HepG2 (cell line): ENCODE results near the gene MYLK3. TPM values are rescaled to one million over a fixed set of nuclear protein-coding genes. Genes with fewer than 3 reads are reported as not detected.

Experiments used
- ATAC-seq: fragments of 200-7000 bp; cut with Tn5 transposase; 3 replicates; pipeline ENCODE4 v1.9.1; 2020; ENCODE audit warnings: mild to moderate bottlenecking, moderate library complexity
- BruUV-seq: library from RNA; stranded (reverse); fragments of 400-500 nt; replicated peaks from 2 replicates; lab custom pipeline; 2021; lab: Mats Ljungman, UMichigan
- CTCF ChIA-PET: fragments of 300-600 bp; formaldehyde crosslinking; extraction: SDS; loops from one replicate; lab custom pipeline; 2021; ENCODE audit warnings: low total read pairs, inconsistent platforms, low intra/inter-chr PET ratio; lab: Yijun Ruan, JAX
- POLR2A ChIA-PET: fragments of 350-600 bp; sonication (Branson Sonifier 250); formaldehyde crosslinking; loops from one replicate; lab custom pipeline; 2020; ENCODE audit warnings: antibody characterized with exemption, inconsistent platforms; lab: Yijun Ruan, JAX
- DNase-seq: peaks from one replicate; pipeline ENCODE4 v3.0.0-alpha.2; 2015; ENCODE audit warnings: low spot score
- FAIRE-seq: peaks from 3 replicates; lab custom pipeline; 2011; peaks lifted over from hg19 to GRCh38; lab: Jason Lieb, UNC
- H2AFZ ChIP-seq: one replicate; pipeline ENCODE4 v1.6.1; 2011; ENCODE audit warnings: low read length, inconsistent platforms
- H3K27ac ChIP-seq: fragments of 300-600 bp; 3 replicates; pipeline ENCODE4 v1.8.0; 2011; ENCODE audit warnings: mixed run types, mild to moderate bottlenecking, mixed read lengths, low read length, inconsistent platforms; ENCODE audit not compliant: insufficient read depth; ENCODE audit errors: extremely low read length
- H3K27me3 ChIP-seq, 2 experiments: fragments of 200-600 bp in 1 of 2; 2 replicates in 1 of 2; 3 replicates in 1 of 2; pipeline versions ENCODE4 v1.6.0 to v1.8.0; 2011; ENCODE audit warnings: low read length in 2 of 2, mild to moderate bottlenecking in 2 of 2, moderate library complexity in 2 of 2, inconsistent platforms in 1 of 2; ENCODE audit not compliant: insufficient read depth in 2 of 2, control insufficient read depth in 1 of 2
- H3K36me3 ChIP-seq, 2 experiments: fragments of 200-600 bp in 1 of 2; replicated peaks in 1 of 2; 2 replicates in 1 of 2; 3 replicates in 1 of 2; pipeline versions ENCODE4 v1.5.1 to v1.8.0; 2011; ENCODE audit warnings: low read length in 2 of 2, inconsistent platforms in 1 of 2; ENCODE audit not compliant: insufficient read depth in 2 of 2, control insufficient read depth in 1 of 2
- H3K4me1 ChIP-seq: 2 replicates; pipeline ENCODE4 v1.5.1; 2012; ENCODE audit warnings: low read length, inconsistent platforms; ENCODE audit not compliant: insufficient read depth
- H3K4me2 ChIP-seq: 2 replicates; pipeline ENCODE4 v1.6.0; 2011; ENCODE audit warnings: low read depth, low read length, inconsistent platforms
- H3K4me3 ChIP-seq, 3 experiments: fragments of 200-600 bp in 1 of 3; sonication (generic), shearing (Covaris generic) in 1 of 3; replicated peaks in 1 of 3; 2 replicates each; pipeline ENCODE4 v1.5.1; 2011 to 2016; ENCODE audit warnings: low read length in 3 of 3, inconsistent platforms in 2 of 3, low read depth in 2 of 3, mild to moderate bottlenecking in 2 of 3, control low read depth in 1 of 3, mixed read lengths in 1 of 3; ENCODE audit not compliant: insufficient read depth in 1 of 3
- H3K79me2 ChIP-seq: one replicate; pipeline ENCODE4 v1.6.1; 2011; ENCODE audit warnings: low read length, inconsistent platforms; ENCODE audit not compliant: insufficient read depth
- H3K9ac ChIP-seq: 2 replicates; pipeline ENCODE4 v1.6.0; 2011; ENCODE audit warnings: mild to moderate bottlenecking, low read depth, low read length, inconsistent platforms; ENCODE audit not compliant: insufficient read depth
- H3K9me3 ChIP-seq: 2 replicates; pipeline ENCODE4 v1.5.1; 2012; ENCODE audit warnings: mild to moderate bottlenecking, low read length
- H4K20me1 ChIP-seq: 2 replicates; pipeline ENCODE4 v1.6.0; 2011; ENCODE audit warnings: inconsistent platforms, mild to moderate bottlenecking, low read length, moderate library complexity; ENCODE audit not compliant: insufficient read depth
- FOXM1 ChIP-seq: sonication (generic); formaldehyde crosslinking; IDR thresholded peaks from 2 replicates; pipeline ENCODE4 v1.5.0; 2020; ENCODE audit warnings: missing genetic modification reagents
- MBD4 ChIP-seq: IDR thresholded peaks from 2 replicates; pipeline ENCODE4 v1.6.1; 2012; ENCODE audit warnings: low read length, inconsistent platforms, borderline replicate concordance
- MED8 ChIP-seq: sonication (generic); formaldehyde crosslinking; IDR thresholded peaks from 2 replicates; pipeline ENCODE4 v1.8.1; 2023; ENCODE audit warnings: mild to moderate bottlenecking, missing genetic modification reagents; ENCODE audit not compliant: insufficient replicate concordance
- SMARCC2 ChIP-seq: fragments of 450-650 bp; IDR thresholded peaks from 2 replicates; pipeline ENCODE4 v1.6.1; 2017; ENCODE audit warnings: antibody characterized with exemption, mild to moderate bottlenecking
- SNAI1 ChIP-seq: sonication (generic); formaldehyde crosslinking; IDR thresholded peaks from 2 replicates; pipeline ENCODE4 v1.5.0; 2020; ENCODE audit warnings: mild to moderate bottlenecking, missing genetic modification reagents, borderline replicate concordance
- ZFP37 ChIP-seq: sonication (generic); formaldehyde crosslinking; IDR thresholded peaks from 2 replicates; pipeline ENCODE4 v1.4.0; 2020; ENCODE audit warnings: missing genetic modification reagents, borderline replicate concordance
- ZNF660 ChIP-seq: sonication (generic); formaldehyde crosslinking; IDR thresholded peaks from 2 replicates; pipeline ENCODE4 v1.5.1; 2020; ENCODE audit warnings: mild to moderate bottlenecking, low read depth, missing genetic modification reagents, borderline replicate concordance
- WGBS: methylation state at CpG from one replicate; pipeline ENCODE4 v1.1.6; 2017; ENCODE audit warnings: low lambda C conversion rate; 5-methylcytosine and 5-hydroxymethylcytosine counted together
- in situ Hi-C: cut with HindIII; loops from 2 replicates; pipeline ENCODE4 v1.10.0; 2017; ENCODE audit warnings: low pct_unique_long_range_greater_than_20kb; ENCODE audit not compliant: extremely low pct_ligation_motif_present
- intact Hi-C: fragments of 100-400 bp; cut with micrococcal nuclease; formaldehyde crosslinking; loops from one replicate; pipeline ENCODE4 v1.10.0; 2022; ENCODE audit not compliant: unreplicated experiment
- polyA plus RNA-seq, 8 experiments: library from polyadenylated mRNA; depleted of rRNA in 3 of 8; stranded (reverse) in 7 of 8; unstranded in 1 of 8; fragments of >200 nt; fragmentation: Illumina TruSeq in 4 of 8; extraction: Trizol in 4 of 8; gene quantifications; 2 replicates each; pipeline versions ENCODE4 v1.2.1 to v1.2.3, GENCODE V29; 2011 to 2016; ENCODE audit warnings: low read depth in 4 of 8, missing spikeins in 1 of 8, mixed read lengths in 1 of 8; ENCODE audit not compliant: insufficient read depth in 1 of 8
- total RNA-seq, 5 experiments: library from RNA; depleted of rRNA; stranded (reverse); fragments of >200 nt; fragmentation: Illumina TruSeq; extraction: Trizol; gene quantifications; 2 replicates each; pipeline ENCODE4 v1.2.3, GENCODE V29; 2016; ENCODE audit warnings: low read depth in 1 of 5

The MYLK3 gene
- total and polyA plus RNA-seq, 2 of the 13 experiments (the other 11 are each of a cell fraction or from before 2014, with no cell fraction given) = 0.04 to 0.18 TPM

- TF ChIP-seq ZFP37 (no peak), SMARCC2 (no peak), MED8 (CRISPR knock-in tag) (no peak)
Measured at GRCh38 chr16:46788891-46789474, 40.8 kb upstream of the MYLK3 start (continued).

DNA sequence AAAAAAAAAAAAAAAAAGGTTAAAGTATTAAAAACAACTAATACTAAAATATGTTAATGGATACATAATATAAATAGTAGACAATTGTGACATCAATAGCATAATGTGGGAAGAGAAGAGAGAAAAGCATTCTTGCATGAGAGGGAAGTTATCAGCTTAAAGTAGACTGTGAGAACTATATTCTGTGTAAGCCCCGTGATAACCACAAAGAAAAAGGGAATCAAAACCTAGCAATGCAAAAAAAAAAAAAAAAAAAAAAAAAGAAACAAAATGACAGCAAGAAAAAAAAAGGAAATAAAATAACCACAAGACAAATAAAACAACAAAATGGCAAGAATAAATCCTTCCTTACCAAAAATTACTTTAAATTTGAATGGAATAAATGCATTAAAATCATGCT lies 39.8 kb upstream of the MYLK3 start:
- no peak for TF ChIP-seq ZNF660 (CRISPR knock-in tag)
- no peak for TF ChIP-seq MBD4
- TF ChIP-seq SNAI1 (CRISPR knock-in tag) = no peak
- TF ChIP-seq FOXM1 (CRISPR knock-in tag) = no peak
- Histone ChIP-seq H3K4me1 (peaks cover 41% of the 10 kb centered on the region), H3K27me3 (no peaks in the 10 kb centered on the region), H3K79me2 (no peaks in the 10 kb centered on the region), H3K27ac (no peak overlapping the region), H2AFZ (no peak overlapping the region), H3K36me3 (no peaks in the 10 kb centered on the region), H3K9ac (no peak overlapping the region), H3K9me3 (no peaks in the 10 kb centered on the region), H3K4me3 (no peak overlapping the region), H4K20me1 (no peaks in the 10 kb centered on the region), H3K4me2 (no peak overlapping the region)
- ChIA-PET POLR2A (no interaction called here), CTCF (no interaction called here)
- ATAC-seq (no peak), DNase-seq (no peak), FAIRE-seq (no peak)
- intact Hi-C loops (loop anchor here (5.0 kb wide), 1 partner anchor 41 kb away; the partner anchor contains the start of gene MYLK3), in situ Hi-C loops (no loop called here)
- 87% methylated on average over 1 of the region's 1 CpG for WGBS
- BruUV-seq = no TSS peak
